Measurements from ENCODE around the gene CGNL1. TPM values are rescaled to one million over a fixed set of nuclear protein-coding genes. Genes with fewer than 3 reads are reported as not detected.
A peak's percentile ranks its signal among the peaks of the same experiment; 100 is the strongest.

Gene CGNL1
- total RNA-seq, 1 donor: 0.90 TPM

- TF ChIP-seq CTCF (IDR thresholded peaks at IDR 0.05; ENCODE audit: insufficient read depth, low read length): no peak
- peak; percentile 62 for DNase-seq (ENCODE audit: low read depth)
- H3K4me3 ChIP-seq (ENCODE audit: low read depth, low read length): no peak overlapping the region
Measured at GRCh38 chr15:57422113-57422754, 45.9 kb downstream of the CGNL1 start.

- H3K4me3 ChIP-seq (ENCODE audit: low read depth, low read length): no peak overlapping the region
- TF ChIP-seq CTCF (IDR thresholded peaks at IDR 0.05; ENCODE audit: insufficient read depth, low read length): no peak
- no peak for DNase-seq (ENCODE audit: low read depth)
Measured at GRCh38 chr15:57423599-57424140, 47.4 kb downstream of the CGNL1 start.

GRCh38 chr15:57424628-57425405 lies 48.5 kb downstream of the CGNL1 start:
- DNase-seq (ENCODE audit: low read depth): no peak
- no peak overlapping the region for H3K4me3 ChIP-seq (ENCODE audit: low read depth, low read length)
- no peak for TF ChIP-seq CTCF (IDR thresholded peaks at IDR 0.05; ENCODE audit: insufficient read depth, low read length)

- no peak for TF ChIP-seq CTCF (IDR thresholded peaks at IDR 0.05; ENCODE audit: insufficient read depth, low read length)
- DNase-seq (ENCODE audit: low read depth): no peak
- no peak overlapping the region for H3K4me3 ChIP-seq (ENCODE audit: low read depth, low read length)
Measured at GRCh38 chr15:57425842-57426241, 49.5 kb downstream of the CGNL1 start.

- H3K4me3 ChIP-seq (ENCODE audit: low read depth, low read length): no peak overlapping the region
- no peak for TF ChIP-seq CTCF (IDR thresholded peaks at IDR 0.05; ENCODE audit: insufficient read depth, low read length)
- peak; percentile 72 for DNase-seq (ENCODE audit: low read depth)
Measured at GRCh38 chr15:57427367-57427821, 51.1 kb downstream of the CGNL1 start.

GRCh38 chr15:57432141-57432741 lies 55.9 kb downstream of the CGNL1 start:
- no peak overlapping the region for H3K4me3 ChIP-seq (ENCODE audit: low read depth, low read length)
- no peak for TF ChIP-seq CTCF (IDR thresholded peaks at IDR 0.05; ENCODE audit: insufficient read depth, low read length)
- DNase-seq (ENCODE audit: low read depth): peak; percentile 53

All from fibroblast of the aortic adventitia (primary cell).